ENCODE measurements around the gene SMARCA2.

The SMARCA2 gene

GRCh38 chr9:2014696-2015580, at the start of gene SMARCA2:
SMARCA2 (plus strand) TSS chr9:2015347; CDS start chr9:2029023, 13,676 bp downstream.
- DNase-seq: peak; percentile 98

GRCh38 chr9:1966725-1967366, 48.3 kb upstream of the SMARCA2 start:
- DNase-seq: no peak

- DNase-seq: no peak
Measured at GRCh38 chr9:1969160-1969559, 46.0 kb upstream of the SMARCA2 start.

GRCh38 chr9:1969898-1970297, 45.2 kb upstream of the SMARCA2 start:
- no peak for DNase-seq

GRCh38 chr9:1972672-1973071, 42.5 kb upstream of the SMARCA2 start:
- DNase-seq: no peak

DNA sequence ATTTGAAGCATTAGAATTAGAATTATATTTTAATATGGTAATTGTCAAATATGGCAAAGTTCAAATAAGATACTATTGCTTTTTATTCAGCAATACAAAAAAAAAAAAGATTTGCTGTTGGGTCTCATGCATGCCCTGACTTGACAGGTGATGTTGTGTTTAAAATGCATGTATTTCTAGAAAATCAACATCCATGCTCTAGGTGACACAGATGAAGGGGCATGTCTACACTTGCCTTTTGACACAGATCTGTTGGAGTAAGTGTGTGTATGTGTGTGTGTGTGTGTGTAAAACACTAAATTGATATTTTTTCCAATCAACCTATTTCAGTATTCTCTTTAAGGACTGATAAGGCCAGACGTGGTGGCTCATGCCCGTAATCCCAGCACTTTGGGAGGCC, 38.1 kb upstream of the SMARCA2 start:
- no peak for DNase-seq

DNA sequence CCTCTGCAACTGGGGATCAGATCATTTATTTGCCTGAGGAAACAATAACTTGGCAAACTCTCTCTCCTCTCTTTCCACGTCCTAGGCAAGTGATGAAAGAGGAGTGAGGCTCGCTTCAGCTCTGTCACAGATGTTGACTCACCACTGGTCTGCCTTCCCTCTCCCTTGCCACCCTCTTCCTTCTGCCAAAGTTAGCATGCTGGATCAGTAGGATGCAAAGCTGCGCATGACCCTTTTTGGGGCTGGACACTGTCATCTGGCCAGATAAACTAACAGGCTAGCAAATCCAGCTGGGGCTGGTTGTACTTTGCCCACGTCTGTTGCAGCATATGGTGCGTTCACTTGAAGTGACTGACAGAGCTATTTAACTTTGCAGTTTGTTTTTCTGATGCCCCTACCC, 36.2 kb upstream of the SMARCA2 start:
- peak; percentile 50 for DNase-seq

DNA sequence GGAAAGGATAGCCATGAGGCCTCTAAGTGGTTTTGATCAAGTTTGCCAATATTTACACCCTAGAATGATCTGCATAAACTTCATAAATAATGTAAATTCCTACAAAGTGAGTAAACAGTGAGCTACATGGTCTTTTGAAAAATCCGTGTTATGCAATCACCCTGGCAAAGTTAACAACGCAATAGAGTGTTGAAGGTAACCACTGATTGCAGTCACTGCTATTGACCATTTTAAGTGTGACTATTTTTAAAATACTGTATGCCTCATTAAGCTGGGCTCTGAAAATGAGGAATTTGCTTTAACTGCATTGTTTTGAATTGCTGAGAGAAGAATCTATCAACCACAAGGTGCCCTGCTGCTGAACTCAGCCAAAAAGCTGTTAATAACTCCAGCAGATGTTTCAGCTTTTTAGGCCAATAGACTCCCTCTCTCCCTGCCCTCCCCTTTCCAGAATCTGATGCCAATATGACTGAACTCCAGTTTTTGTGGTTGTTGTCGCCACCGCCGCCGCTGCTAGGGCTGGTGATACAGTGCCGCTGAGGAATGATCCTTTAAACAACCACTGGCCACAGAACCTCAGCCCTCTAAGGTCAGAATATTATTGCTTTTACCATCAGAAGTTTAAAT, 35.3 kb upstream of the SMARCA2 start:
- DNase-seq: peak; percentile 88

DNA sequence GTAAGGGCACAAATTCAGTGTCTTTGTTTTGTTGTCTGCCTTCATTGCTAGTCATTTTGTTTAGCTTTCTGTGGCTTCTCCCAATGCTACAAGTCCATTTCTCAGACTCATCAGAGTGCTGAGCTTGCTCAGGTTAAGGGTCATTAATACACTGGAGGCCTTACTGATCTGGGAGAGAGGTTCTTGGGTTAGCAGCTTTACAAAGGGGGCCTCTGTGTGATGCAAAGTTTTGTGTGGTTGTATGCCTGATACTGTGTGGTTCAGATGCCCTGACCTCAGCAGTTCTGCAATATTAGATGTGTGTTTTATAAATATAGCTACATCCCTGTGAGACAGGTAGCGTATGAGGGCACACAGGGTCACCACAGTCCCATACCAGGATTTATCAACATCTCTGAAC, 34.8 kb upstream of the SMARCA2 start:
- DNase-seq: no peak

- no peak for DNase-seq
Measured at GRCh38 chr9:1982074-1982473, 33.1 kb upstream of the SMARCA2 start.

- DNase-seq: no peak
Measured at GRCh38 chr9:1986341-1986740, 28.8 kb upstream of the SMARCA2 start.

DNA sequence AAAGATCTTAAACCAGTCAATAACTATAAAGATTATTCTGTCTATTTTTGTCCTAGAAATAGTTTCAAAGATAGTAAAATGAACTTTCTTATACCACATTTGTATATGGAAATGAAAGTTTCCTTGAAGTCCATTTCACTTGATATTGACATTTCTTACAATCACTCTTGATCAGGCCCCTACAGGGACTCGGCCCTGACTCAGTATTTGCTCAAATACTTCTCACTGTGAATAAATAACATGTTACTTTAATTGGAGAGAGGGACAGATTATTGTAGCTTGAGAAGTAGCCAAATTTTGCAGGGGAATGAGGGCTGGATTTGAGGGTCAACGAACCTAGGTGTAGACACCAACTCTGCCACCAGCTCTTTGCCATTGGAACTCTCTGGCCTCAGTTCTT, 25.6 kb upstream of the SMARCA2 start:
- DNase-seq: no peak

- no peak for DNase-seq
Measured at GRCh38 chr9:1994180-1994579, 21.0 kb upstream of the SMARCA2 start.

- peak; percentile 75 for DNase-seq
Measured at GRCh38 chr9:1995084-1995483, 20.1 kb upstream of the SMARCA2 start.

- no peak for DNase-seq
Measured at GRCh38 chr9:1996156-1996555, 19.0 kb upstream of the SMARCA2 start.

GRCh38 chr9:1997646-1998045, 17.5 kb upstream of the SMARCA2 start:
- no peak for DNase-seq

GRCh38 chr9:1998111-1998510, 17.0 kb upstream of the SMARCA2 start:
- no peak for DNase-seq

GRCh38 chr9:2000314-2000713, 14.8 kb upstream of the SMARCA2 start:
- no peak for DNase-seq

- DNase-seq: no peak
Measured at GRCh38 chr9:2008372-2008771, 6.8 kb upstream of the SMARCA2 start.

DNA sequence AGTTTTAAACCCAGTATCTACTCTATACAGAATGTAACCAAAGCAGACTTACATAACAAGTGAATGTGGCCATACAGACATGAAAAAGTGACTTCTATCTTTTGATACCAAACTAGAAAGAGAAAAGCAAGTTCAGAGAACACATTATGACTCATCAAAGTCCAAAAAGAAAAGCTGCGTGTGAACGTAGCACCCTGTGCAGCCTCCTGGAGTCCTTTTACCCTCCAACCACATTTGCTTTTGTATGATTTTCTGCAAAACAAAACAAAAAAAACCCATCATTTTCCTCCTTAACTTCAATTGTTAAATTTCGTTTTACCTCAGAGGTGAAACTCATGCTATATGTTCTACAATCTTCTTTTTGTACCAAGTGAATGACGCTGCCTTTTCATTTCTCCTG, 2.8 kb upstream of the SMARCA2 start:
- no peak for DNase-seq

- peak; percentile 64 for DNase-seq
Measured at GRCh38 chr9:2013743-2014475, 1.2 kb upstream of the SMARCA2 start.

DNA sequence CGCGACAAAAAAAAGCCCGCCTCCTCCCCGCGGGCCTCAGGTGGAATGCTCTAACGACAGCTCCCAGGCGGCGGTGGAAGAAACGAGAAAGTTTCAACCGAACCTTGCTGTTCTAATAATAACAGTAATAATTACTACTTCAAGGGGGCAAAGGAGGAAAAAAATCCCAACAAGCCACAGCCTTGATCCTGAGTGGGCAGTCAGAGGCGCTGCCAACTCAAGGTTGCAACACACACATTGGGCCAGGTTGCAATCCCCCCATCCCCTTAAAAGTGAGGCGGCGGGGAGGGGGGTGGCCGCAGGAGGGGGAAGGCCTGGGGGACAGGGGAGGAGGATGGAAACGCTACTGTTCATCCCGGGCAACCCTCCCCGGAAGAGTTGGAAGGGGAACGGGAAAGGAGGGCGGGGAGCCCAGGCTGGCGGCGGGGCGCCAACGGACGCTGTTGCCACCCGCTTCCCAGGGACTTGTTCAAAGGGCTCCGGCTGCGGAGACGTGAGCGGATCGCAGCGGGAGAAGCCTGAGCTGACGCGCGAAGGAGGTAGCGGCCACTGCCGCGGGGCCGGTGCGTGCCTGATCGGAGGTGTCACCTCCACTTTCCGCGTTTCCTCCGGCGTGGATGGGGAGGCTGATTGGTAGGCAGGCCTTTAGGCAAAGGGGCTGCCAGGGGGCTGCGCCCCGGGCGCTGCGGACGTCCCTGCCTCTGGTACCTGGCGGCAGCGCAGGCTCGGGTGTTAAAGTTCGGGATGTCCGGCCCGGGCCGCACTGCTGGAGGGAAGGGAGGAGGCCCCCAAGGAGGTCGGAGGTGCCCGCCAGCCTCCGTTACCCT, 647 bp downstream of the SMARCA2 start:
- DNase-seq: peak; percentile 24
